ENCODE data around the gene ZMYND8.

Gene ZMYND8

GRCh38 chr20:47174456-47175243 lies 181.8 kb downstream of the ZMYND8 start:
- DNase-seq (ENCODE audit: low read depth in 2 of 2) = no peak

- no peak for DNase-seq (ENCODE audit: low read depth in 2 of 2)
Measured at GRCh38 chr20:47173596-47174216, 182.8 kb downstream of the ZMYND8 start.

- no peak for DNase-seq (ENCODE audit: low read depth in 2 of 2)
Measured at GRCh38 chr20:47172579-47172978, 183.9 kb downstream of the ZMYND8 start.

DNA sequence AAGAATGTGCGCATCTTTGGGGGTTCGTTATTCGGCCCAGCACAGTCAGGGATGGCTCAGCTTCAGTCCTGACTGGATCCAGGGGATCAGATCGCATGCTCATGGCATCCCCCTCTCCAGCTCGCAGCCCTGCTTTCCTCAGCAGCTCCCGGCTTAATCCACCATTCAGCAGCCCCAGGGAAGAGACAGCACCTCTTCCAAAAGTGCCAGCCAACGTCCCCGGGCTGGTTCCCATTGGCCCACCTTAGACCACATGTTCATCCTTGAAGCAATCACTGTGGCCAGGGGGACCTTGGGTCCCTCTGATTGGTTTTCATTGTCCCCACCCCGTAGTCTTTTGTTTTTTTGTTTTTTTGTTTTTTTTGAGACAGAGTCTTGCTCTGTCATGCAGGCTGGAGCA lies 188.7 kb downstream of the ZMYND8 start:
- no peak for DNase-seq (ENCODE audit: low read depth in 2 of 2)

- no peak for DNase-seq (ENCODE audit: low read depth in 2 of 2)
Measured at GRCh38 chr20:47165376-47165865, 191.1 kb downstream of the ZMYND8 start.

DNA sequence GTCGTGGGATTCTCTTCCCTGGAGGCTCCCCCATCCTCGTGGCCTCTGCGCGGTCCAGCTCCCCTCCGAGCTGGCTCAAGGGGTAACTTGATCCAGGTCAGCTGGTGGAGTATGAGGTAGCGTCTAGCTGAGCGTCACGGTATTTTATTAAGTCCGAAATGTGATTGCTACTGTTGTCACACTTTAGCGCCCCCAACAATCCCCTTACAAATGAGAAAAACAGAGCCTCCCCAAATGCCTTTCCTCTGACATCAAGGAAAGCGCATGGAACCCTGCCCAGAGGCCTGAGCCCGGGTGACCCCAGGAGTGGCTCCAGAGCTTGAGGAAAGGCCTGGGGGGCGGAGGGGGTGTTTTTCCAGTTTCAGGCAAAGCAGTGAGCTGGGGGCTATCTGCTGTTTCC lies 192.4 kb downstream of the ZMYND8 start:
- no peak for DNase-seq (ENCODE audit: low read depth in 2 of 2)

GRCh38 chr20:47161411-47161810 lies 195.1 kb downstream of the ZMYND8 start:
- no peak for DNase-seq (ENCODE audit: low read depth in 2 of 2)

DNA sequence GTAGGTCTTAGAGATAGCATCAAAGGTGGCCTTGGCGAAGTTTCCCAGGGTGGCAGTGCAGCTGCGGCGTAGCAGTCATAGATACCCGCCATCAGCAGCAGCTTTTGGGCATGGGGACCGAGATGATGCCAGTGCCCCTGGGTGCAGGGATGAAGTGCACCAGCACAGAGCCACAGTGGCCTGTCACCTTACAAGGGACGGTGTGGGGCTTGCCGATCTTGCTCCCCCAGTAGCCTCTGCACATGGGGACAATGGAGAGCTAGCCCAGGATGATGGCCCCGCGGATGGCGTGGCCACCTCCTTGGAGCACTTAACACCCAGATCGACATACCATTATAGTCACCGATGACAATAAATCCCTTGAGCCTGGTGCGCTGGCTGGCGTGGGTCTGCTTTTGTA lies 195.5 kb downstream of the ZMYND8 start:
- DNase-seq (ENCODE audit: low read depth in 2 of 2) = no peak

DNA sequence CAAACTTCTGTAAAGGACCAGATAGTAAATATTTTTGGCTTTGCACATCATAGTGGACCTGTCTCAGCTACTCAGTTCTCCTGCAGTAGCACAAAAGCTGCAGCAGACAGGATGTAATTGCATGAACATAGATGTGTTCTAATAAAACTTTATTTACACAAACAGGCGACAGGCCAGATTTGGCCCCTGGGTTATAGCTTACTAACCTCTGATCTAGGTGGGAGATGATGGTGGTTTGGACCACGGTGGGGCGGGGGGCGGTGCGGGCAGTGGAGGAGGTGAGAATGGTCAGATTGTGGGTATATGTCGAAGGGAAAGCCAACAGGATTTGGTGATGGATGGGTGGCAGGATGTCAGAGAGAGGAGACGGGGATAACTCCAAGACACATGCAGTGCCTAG lies 196.3 kb downstream of the ZMYND8 start:
- DNase-seq (ENCODE audit: low read depth in 2 of 2) = no peak

Measured in stimulated activated CD8-positive, alpha-beta memory T cell treated with anti-CD3 and anti-CD28 coated beads, Interleukin-2, amount 100 ng/mL, for 48 hours (primary cell).